BLaER1 treated with 17β-estradiol and CSF1 and Interleukin-3, amounts not matched to agents 10 nM and 100 nM (cell line): ENCODE data around the gene DGKB.

ENCODE experiments used
- H3K27ac ChIP-seq, 11 experiments: shearing (Covaris generic); formaldehyde crosslinking; 2 replicates each; pipeline ENCODE4 v1.8.1; 2022
- H3K27me3 ChIP-seq, 11 experiments: shearing (Covaris generic); formaldehyde crosslinking; 2 replicates each; pipeline ENCODE4 v1.8.1; 2022
- H3K36me3 ChIP-seq, 11 experiments: shearing (Covaris generic); formaldehyde crosslinking; 2 replicates each; pipeline ENCODE4 v1.8.1; 2022
- H3K4me1 ChIP-seq, 10 experiments: shearing (Covaris generic); formaldehyde crosslinking; 2 replicates each; pipeline ENCODE4 v1.8.1; 2022
- H3K4me2 ChIP-seq, 11 experiments: shearing (Covaris generic); formaldehyde crosslinking; 2 replicates each; pipeline ENCODE4 v1.8.1; 2022
- H3K4me3 ChIP-seq, 10 experiments: shearing (Covaris generic); formaldehyde crosslinking; 2 replicates each; pipeline ENCODE4 v1.8.1; 2022
- H3K9ac ChIP-seq, 11 experiments: shearing (Covaris generic); formaldehyde crosslinking; 2 replicates each; pipeline ENCODE4 v1.8.1; 2022
- H3K9me3 ChIP-seq, 11 experiments: shearing (Covaris generic); formaldehyde crosslinking; replicated peaks in 1 of 11; 2 replicates each; pipeline ENCODE4 v1.8.1; 2022
- H4K20me1 ChIP-seq, 11 experiments: shearing (Covaris generic); formaldehyde crosslinking; 2 replicates each; pipeline ENCODE4 v1.8.1; 2022
- Cebpa-rat ChIP-seq, 11 experiments: shearing (Covaris generic); IDR thresholded peaks; 2 replicates each; pipeline ENCODE4 v1.8.1; 2022

Gene DGKB

GRCh38 chr7:14817829-14818614 lies 84.5 kb downstream of the DGKB start:
- no peaks in the 10 kb centered on the region for H3K27me3 ChIP-seq
- no peaks in the 10 kb centered on the region for H3K36me3 ChIP-seq
- no peak overlapping the region for H3K4me3 ChIP-seq
- H3K27ac ChIP-seq: no peak overlapping the region
- H3K9me3 ChIP-seq: no peaks in the 10 kb centered on the region
- no peaks in the 10 kb centered on the region for H4K20me1 ChIP-seq
- H3K4me1 ChIP-seq: peaks cover 0 to 10% (median 7%) of the 10 kb centered on the region in 10 experiments; a peak in 11 of 20 replicates
- H3K9ac ChIP-seq: no peak overlapping the region
- H3K4me2 ChIP-seq: no peak overlapping the region
- TF ChIP-seq Cebpa-rat (IDR thresholded peaks at IDR 0.05): no peak

- TF ChIP-seq Cebpa-rat (IDR thresholded peaks at IDR 0.05): no peak
- no peaks in the 10 kb centered on the region for H3K4me1 ChIP-seq
Observed at GRCh38 chr7:14807507-14807906, 95.0 kb downstream of the DGKB start.

GRCh38 chr7:14806891-14807290 lies 95.7 kb downstream of the DGKB start:
- no peak overlapping the region for H3K9ac ChIP-seq
- H4K20me1 ChIP-seq: no peaks in the 10 kb centered on the region
- H3K27ac ChIP-seq: no peak overlapping the region
- H3K4me2 ChIP-seq: no peak overlapping the region
- H3K4me1 ChIP-seq: no peaks in the 10 kb centered on the region
- H3K36me3 ChIP-seq: no peaks in the 10 kb centered on the region
- H3K9me3 ChIP-seq: no peaks in the 10 kb centered on the region
- H3K27me3 ChIP-seq: no peaks in the 10 kb centered on the region
- no peak overlapping the region for H3K4me3 ChIP-seq
- no peak for TF ChIP-seq Cebpa-rat (IDR thresholded peaks at IDR 0.05)

More at GRCh38 chr7:14807507-14807906, 95.0 kb downstream of the DGKB start:
- Histone ChIP-seq H3K27me3 (no peaks in the 10 kb centered on the region), H3K4me2 (no peak overlapping the region), H4K20me1 (no peaks in the 10 kb centered on the region), H3K27ac (no peak overlapping the region), H3K9ac (no peak overlapping the region), H3K4me3 (no peak overlapping the region), H3K9me3 (no peaks in the 10 kb centered on the region), H3K36me3 (no peaks in the 10 kb centered on the region)

GRCh38 chr7:14805105-14805719 lies 97.3 kb downstream of the DGKB start:
- no peaks in the 10 kb centered on the region for H3K27me3 ChIP-seq
- H3K9me3 ChIP-seq: no peaks in the 10 kb centered on the region
- no peaks in the 10 kb centered on the region for H3K36me3 ChIP-seq
- TF ChIP-seq Cebpa-rat (IDR thresholded peaks at IDR 0.05): no peak
- H3K4me1 ChIP-seq: no peaks in the 10 kb centered on the region
- no peak overlapping the region for H3K4me2 ChIP-seq
- H3K4me3 ChIP-seq: no peak overlapping the region
- no peak overlapping the region for H3K9ac ChIP-seq
- H3K27ac ChIP-seq: no peak overlapping the region
- no peaks in the 10 kb centered on the region for H4K20me1 ChIP-seq

GRCh38 chr7:14800664-14801063 lies 101.9 kb downstream of the DGKB start:
- Histone ChIP-seq H3K4me1 (no peaks in the 10 kb centered on the region), H3K9ac (no peak overlapping the region), H3K9me3 (no peaks in the 10 kb centered on the region), H4K20me1 (no peaks in the 10 kb centered on the region), H3K4me2 (no peak overlapping the region), H3K4me3 (no peak overlapping the region), H3K27ac (no peak overlapping the region), H3K36me3 (no peaks in the 10 kb centered on the region), H3K27me3 (no peaks in the 10 kb centered on the region)
- TF ChIP-seq Cebpa-rat (IDR thresholded peaks at IDR 0.05): no peak

- no peak for TF ChIP-seq Cebpa-rat (IDR thresholded peaks at IDR 0.05)
- no peaks in the 10 kb centered on the region for H3K4me1 ChIP-seq
- H3K27me3 ChIP-seq: no peaks in the 10 kb centered on the region
- no peaks in the 10 kb centered on the region for H4K20me1 ChIP-seq
- H3K9ac ChIP-seq: no peak overlapping the region
- H3K36me3 ChIP-seq: no peaks in the 10 kb centered on the region
- H3K4me3 ChIP-seq: no peak overlapping the region
- H3K27ac ChIP-seq: no peak overlapping the region
- H3K4me2 ChIP-seq: no peak overlapping the region
- H3K9me3 ChIP-seq: no peaks in the 10 kb centered on the region
Observed at GRCh38 chr7:14793151-14793550, 109.4 kb downstream of the DGKB start.

- Histone ChIP-seq H3K36me3 (no peaks in the 10 kb centered on the region), H3K27me3 (no peaks in the 10 kb centered on the region), H3K27ac (no peak overlapping the region), H3K9me3 (no peaks in the 10 kb centered on the region), H3K9ac (no peak overlapping the region), H3K4me2 (no peak overlapping the region), H3K4me1 (no peaks in the 10 kb centered on the region), H4K20me1 (no peaks in the 10 kb centered on the region), H3K4me3 (no peak overlapping the region)
- TF ChIP-seq Cebpa-rat (IDR thresholded peaks at IDR 0.05): no peak
Observed at GRCh38 chr7:14787551-14787950, 115.0 kb downstream of the DGKB start.

GRCh38 chr7:14786314-14786895 lies 116.1 kb downstream of the DGKB start:
- no peaks in the 10 kb centered on the region for H3K9me3 ChIP-seq
- H4K20me1 ChIP-seq: no peaks in the 10 kb centered on the region
- no peaks in the 10 kb centered on the region for H3K4me1 ChIP-seq
- no peak overlapping the region for H3K4me3 ChIP-seq
- no peak overlapping the region for H3K4me2 ChIP-seq
- TF ChIP-seq Cebpa-rat (IDR thresholded peaks at IDR 0.05): no peak
- no peaks in the 10 kb centered on the region for H3K27me3 ChIP-seq
- H3K9ac ChIP-seq: no peak overlapping the region
- H3K27ac ChIP-seq: no peak overlapping the region
- no peaks in the 10 kb centered on the region for H3K36me3 ChIP-seq

- Histone ChIP-seq H3K27ac (no peak overlapping the region), H3K4me3 (no peak overlapping the region), H3K27me3 (no peaks in the 10 kb centered on the region), H3K9ac (no peak overlapping the region), H3K4me1 (no peaks in the 10 kb centered on the region), H3K36me3 (no peaks in the 10 kb centered on the region), H3K4me2 (no peak overlapping the region), H3K9me3 (peaks cover 22 to 31% (median 24%) of the 10 kb centered on the region in 11 experiments), H4K20me1 (no peaks in the 10 kb centered on the region)
- TF ChIP-seq Cebpa-rat (IDR thresholded peaks at IDR 0.05): no peak
Observed at GRCh38 chr7:14777806-14778205, 124.7 kb downstream of the DGKB start.

- Histone ChIP-seq H3K9ac (no peak overlapping the region), H3K4me2 (no peak overlapping the region), H3K4me1 (no peaks in the 10 kb centered on the region), H3K36me3 (no peaks in the 10 kb centered on the region), H3K4me3 (no peak overlapping the region), H4K20me1 (no peaks in the 10 kb centered on the region), H3K9me3 (peaks cover 22 to 31% (median 24%) of the 10 kb centered on the region in 11 experiments), H3K27ac (no peak overlapping the region), H3K27me3 (no peaks in the 10 kb centered on the region)
- TF ChIP-seq Cebpa-rat (IDR thresholded peaks at IDR 0.05): no peak
Observed at GRCh38 chr7:14776266-14776665, 126.3 kb downstream of the DGKB start.
